ENCODE results near the gene FAM32A. TPM values are rescaled to one million over a fixed set of nuclear protein-coding genes. Genes with fewer than 3 reads are reported as not detected.
A peak's percentile ranks its signal among the peaks of the same experiment; 100 is the strongest.

Gene FAM32A
- total and polyA plus RNA-seq, 8 donors: 14.8 to 48.6 (median 24.1) TPM

DNA sequence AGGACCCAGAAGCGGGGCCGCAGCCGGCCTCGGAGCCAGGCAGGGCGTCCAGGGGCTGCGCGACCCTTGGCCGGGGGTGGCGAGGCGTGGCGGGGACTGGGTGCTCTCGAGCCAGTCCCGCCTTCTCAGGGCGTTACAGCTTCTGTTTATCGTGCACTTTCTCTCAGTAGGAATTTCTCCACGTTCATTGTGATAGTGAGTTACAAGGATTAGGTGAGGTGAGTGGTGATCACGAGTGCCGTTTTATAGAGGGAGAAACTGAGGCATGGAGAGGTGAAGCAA is 13.1 kb downstream of the FAM32A start:
- intact Hi-C loops (cut with DNase I): no loop called here
- Histone ChIP-seq H3K9me3 (no peaks in the 10 kb centered on the region), H3K36me3 (no peaks in the 10 kb centered on the region), H3K4me3 (peak overlapping the region; percentile 60 to 100 (median 78)), H3K27me3 (no peaks in the 10 kb centered on the region), H3K27ac (no peak overlapping the region), H3K4me1 (peaks cover 3 to 10% (median 6%) of the 10 kb centered on the region in 3 donors)
- FAIRE-seq (no peak), DNase-seq (peak in 2 of 6 donors; percentile 56 to 62), ATAC-seq (peak in 1 of 4 donors; percentile 9)
- TF ChIP-seq, protein P1, sequence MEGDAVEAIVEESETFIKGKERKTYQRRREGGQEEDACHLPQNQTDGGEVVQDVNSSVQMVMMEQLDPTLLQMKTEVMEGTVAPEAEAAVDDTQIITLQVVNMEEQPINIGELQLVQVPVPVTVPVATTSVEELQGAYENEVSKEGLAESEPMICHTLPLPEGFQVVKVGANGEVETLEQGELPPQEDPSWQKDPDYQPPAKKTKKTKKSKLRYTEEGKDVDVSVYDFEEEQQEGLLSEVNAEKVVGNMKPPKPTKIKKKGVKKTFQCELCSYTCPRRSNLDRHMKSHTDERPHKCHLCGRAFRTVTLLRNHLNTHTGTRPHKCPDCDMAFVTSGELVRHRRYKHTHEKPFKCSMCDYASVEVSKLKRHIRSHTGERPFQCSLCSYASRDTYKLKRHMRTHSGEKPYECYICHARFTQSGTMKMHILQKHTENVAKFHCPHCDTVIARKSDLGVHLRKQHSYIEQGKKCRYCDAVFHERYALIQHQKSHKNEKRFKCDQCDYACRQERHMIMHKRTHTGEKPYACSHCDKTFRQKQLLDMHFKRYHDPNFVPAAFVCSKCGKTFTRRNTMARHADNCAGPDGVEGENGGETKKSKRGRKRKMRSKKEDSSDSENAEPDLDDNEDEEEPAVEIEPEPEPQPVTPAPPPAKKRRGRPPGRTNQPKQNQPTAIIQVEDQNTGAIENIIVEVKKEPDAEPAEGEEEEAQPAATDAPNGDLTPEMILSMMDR (IDR thresholded peaks at IDR 0.05): no peak
- WGBS, 2 donors: 0% methylated on average over 18 of the region's 18 CpGs

DNA sequence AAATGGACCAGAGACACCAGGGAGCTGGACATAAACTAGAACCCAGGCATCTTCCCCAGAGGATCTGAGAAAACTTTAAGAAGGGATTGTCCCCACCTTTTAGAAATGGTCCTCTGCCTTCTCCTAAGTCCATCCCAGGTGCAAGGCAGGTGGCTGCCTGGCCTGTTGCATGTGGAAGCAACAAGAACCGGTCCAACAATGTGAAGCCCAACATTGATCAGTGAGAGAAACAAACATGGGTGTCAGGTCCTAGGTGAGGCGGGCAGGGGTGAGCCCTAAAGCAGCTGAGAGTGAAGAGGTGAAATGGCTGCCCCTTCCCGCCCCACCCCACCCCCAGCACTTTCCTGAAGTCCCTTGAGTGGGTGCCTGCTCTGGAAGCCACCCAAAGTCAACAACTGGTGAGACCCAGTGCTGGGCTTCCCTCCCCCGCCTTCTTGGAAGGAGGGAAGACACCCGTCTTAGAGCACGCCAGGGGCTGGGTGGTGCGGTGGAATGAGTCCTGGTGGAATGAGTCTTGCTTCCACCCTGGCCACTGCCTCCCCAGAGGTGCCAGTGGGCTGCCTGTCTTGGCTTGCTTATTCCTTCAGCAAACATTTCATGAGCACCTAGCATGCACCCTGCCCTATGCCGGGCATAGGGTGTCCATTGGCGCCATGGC is 14.2 kb downstream of the FAM32A start:
- no peak for ATAC-seq
- Histone ChIP-seq H3K36me3 (no peaks in the 10 kb centered on the region), H3K27ac (no peak overlapping the region), H3K9me3 (no peaks in the 10 kb centered on the region), H3K4me3 (no peak overlapping the region), H3K27me3 (no peaks in the 10 kb centered on the region), H3K4me1 (peaks cover 3 to 10% (median 6%) of the 10 kb centered on the region in 3 donors)
- intact Hi-C loops (cut with DNase I): no loop called here
- TF ChIP-seq, protein P1 (IDR thresholded peaks at IDR 0.05): no peak
- DNase-seq: peak in 1 of 6 donors; percentile 22
- FAIRE-seq: no peak
- 83 to 86% methylated on average over 9 of the region's 9 CpGs for whole genome bisulfite sequencing, 2 donors

DNA sequence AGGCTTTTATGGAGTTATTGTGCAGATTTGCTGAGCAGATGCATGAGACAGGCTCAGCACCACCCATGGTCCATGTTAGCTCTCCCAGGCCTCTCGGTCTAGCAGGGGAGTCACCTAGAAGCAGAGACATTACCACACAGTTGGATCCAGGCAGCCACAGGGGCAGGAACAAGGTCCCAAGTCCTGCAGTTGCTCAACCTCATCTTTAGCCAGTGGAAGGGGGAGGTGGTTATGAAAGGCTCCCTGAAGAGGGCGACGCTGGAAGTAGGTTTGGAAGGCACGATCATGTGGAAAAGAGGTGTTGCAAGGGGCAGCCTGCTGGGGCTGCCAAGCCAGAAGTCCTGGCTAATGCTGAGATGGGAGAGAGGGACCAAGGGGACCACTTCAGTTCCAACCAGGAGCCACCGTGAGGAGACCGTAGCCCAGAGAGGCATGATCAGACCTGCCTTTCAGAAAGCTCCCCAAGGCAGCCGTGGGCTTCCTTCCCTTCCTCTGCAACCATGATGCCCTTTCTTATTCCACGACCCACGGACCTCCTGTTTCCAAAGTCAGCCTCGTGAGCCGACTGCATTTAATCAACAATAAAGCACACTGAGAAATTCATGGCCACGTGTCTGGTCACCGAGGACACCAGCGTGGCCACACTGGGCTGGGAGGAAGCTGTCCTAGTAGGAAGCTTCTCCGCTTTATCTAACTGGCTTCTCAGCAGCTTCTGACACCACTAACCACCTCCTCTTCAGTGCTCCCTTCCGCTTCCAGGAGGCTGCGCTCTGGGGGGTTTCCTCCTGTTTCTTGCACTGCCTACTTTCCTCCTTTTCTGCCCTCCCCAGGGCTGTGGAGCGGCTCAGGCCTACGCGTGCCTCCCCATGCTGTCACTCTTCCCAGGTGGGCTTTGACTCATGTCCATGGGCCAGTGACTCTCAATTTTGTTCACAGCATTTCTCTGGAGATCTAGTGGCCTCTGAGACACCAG is 15.1 kb downstream of the FAM32A start:
- ATAC-seq (no peak), FAIRE-seq (no peak), DNase-seq (peak in 1 of 6 donors; percentile 30)
- no peak overlapping the region for H3K4me3 ChIP-seq
- TF ChIP-seq, protein P1 (IDR thresholded peaks at IDR 0.05): no peak
- no peaks in the 10 kb centered on the region for H3K27me3 ChIP-seq
- no peaks in the 10 kb centered on the region for H3K36me3 ChIP-seq
- WGBS, 2 donors: 82 to 84% methylated on average over 20 of the region's 20 CpGs
- intact Hi-C loops (cut with DNase I): no loop called here
- H3K4me1 ChIP-seq: peaks cover 3 to 10% (median 6%) of the 10 kb centered on the region in 3 donors
- no peaks in the 10 kb centered on the region for H3K9me3 ChIP-seq
- H3K27ac ChIP-seq: no peak overlapping the region

DNA sequence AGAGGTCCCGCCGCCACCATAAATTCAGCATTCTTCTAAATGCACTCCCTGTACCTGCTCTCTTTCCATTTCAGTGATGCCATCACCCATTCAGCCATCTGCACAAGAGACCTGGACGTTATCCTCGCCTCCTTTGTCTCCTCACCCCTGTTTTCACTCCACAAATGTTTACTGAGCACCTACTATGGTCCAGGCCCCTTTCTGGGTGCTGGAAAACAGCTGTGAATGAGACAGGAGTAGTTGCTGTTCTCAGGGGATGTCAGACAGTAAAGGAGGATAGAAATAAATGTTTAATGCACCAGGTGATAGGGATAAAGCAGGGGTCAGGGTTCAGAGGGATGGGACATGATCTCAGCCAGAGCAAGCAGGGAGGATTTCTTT is 15.8 kb downstream of the FAM32A start:
- Histone ChIP-seq H3K36me3 (no peaks in the 10 kb centered on the region), H3K4me3 (no peak overlapping the region), H3K27ac (no peak overlapping the region), H3K4me1 (peaks cover 3 to 10% (median 6%) of the 10 kb centered on the region in 3 donors), H3K27me3 (no peaks in the 10 kb centered on the region), H3K9me3 (no peaks in the 10 kb centered on the region)
- 80 to 87% methylated on average over 4 of the region's 4 CpGs for WGBS, 2 donors
- TF ChIP-seq, protein P1 (IDR thresholded peaks at IDR 0.05): no peak
- DNase-seq (no peak), FAIRE-seq (no peak), ATAC-seq (no peak)
- intact Hi-C loops (cut with DNase I): no loop called here

All from pancreas (tissue), 10 donors.